GM18517 (cell line): ENCODE measurements around the gene ARID2.
A peak's percentile ranks its signal among the peaks of the same experiment; 100 is the strongest.

Experiments
- ATAC-seq: cut with Tn5 transposase; IDR thresholded peaks from one replicate; pipeline ENCODE4 v1.9.1; 2021; ENCODE audit warnings: mild to moderate bottlenecking, moderate library complexity; ENCODE audit not compliant: unreplicated experiment

Gene ARID2

GRCh38 chr12:45721369-45721768 is 8.1 kb upstream of the ARID2 start:
- no peak for ATAC-seq

- no peak for ATAC-seq
Measured at GRCh38 chr12:45721954-45722353, 7.6 kb upstream of the ARID2 start.

GRCh38 chr12:45725631-45726602 is 3.6 kb upstream of the ARID2 start:
- ATAC-seq: peak; percentile 20

GRCh38 chr12:45726603-45727300 is 2.8 kb upstream of the ARID2 start:
- no peak for ATAC-seq

DNA sequence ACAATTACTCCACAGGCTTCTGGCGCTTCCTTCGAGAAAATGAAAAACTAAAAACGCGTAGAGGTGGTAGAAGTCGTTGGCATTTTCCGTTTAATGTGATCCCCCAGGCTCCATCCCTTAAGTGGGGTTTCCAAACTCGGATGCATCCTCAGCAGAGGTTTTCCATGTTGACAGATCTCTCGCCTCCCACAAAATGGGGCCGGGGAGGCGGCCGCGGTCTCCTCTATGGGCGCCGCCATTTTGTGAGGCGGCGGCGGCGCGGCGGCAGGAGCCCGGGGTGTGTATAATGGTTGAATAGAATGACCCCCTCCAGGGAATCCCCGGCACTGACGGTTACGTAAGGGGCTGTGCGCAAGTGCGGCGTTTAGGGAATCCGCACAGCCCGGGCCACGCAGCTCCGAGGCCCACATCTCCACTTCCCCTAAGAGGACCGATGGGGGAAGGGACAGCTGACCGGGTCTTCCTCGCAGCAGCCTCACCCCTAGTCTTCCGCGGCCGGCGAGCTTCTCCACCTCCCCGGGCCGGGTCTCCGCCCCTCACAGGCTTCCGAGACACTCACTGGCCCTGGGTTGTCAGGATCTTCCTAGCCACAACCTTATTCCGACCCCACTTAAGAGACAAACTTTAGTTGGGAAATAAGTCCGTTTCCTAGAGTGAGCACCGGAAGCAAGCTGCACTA is 2.1 kb upstream of the ARID2 start:
- peak; percentile 53 for ATAC-seq

DNA sequence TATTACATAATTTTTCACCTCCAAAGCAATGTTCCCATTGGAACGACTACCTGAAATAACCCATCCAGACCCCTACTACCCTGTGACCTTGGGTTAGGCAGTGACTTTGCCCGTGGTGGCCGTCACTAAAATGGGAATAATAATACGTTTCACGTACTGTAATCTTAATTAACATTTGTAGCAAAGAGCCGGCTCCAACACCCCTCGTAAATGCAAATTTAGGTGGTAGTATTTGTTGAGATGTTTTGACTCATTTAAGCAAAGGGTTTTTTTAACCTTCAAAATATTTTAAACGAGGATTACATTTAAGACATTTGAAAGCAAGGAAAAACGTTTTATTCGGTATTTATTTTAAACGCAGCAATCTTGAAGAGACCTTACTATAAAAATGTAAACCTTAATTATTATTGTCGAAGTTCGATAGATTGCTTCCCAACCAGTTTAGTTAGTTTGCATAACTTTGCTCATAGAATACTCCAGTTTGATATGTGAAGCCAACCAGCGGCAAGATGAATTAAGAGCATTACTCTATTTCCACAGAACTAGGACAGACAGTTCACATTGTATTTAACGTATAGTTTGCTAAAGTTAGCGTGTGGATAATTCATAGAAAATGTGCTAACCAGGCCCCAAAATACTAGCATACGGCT is 1.4 kb upstream of the ARID2 start:
- ATAC-seq: no peak

- ATAC-seq: peak; percentile 56
Measured at GRCh38 chr12:45728630-45729232, 775 bp upstream of the ARID2 start.

DNA sequence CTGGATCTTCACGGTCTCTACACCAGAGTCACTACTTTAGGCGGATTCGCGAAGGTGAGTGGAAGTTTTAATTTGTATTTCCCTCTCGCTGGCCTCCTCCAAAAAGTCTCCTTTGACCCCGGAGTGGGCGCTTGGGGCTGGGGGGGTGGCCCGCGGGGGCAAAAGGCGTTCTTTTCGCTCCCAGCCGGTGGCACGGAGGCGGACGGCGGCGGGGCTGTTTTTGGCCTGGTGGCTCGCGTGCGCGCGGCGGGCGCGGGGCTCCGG is 510 bp downstream of the ARID2 start:
- ATAC-seq: no peak

DNA sequence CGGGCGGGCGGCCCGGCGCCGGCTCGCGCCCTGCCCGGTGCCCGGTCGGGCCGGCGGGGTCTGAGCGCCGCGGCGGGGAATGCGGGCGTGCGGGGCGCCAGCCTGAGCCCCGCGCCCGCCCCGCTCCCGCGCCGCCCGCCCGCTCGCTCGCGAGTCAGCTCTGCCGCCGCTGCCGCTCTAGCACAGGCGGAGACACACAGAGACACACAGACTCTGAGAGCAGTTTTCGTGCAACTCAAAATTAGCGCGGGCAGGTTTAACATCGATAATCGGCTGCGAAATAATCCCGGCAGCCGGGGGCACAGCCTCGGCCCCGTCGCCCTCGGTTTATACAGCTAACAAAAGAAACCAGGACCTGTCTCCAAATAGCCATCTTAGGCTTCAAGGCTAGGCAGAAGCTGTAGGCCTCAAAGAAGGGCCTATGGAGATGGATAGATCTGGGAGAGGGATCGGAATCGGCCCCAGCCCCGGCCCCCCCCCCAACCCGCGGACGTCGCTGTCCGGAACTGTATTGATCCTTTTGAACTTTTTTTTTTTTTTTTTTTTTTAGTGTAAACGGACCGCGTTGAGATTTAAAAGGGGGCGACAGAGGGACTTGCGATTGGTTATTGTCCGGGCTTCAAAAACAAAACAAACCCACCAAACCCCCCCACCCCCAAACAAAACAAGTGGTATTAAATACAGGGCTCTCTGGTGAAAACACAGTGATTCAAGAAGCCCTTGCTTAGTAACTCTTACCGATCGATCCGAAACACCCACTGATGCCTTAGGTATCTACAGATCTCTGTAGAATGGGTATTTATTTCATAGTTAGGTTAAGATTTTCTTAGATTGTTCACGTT is 1.1 kb downstream of the ARID2 start:
- ATAC-seq: no peak

GRCh38 chr12:45731190-45731775 is 1.8 kb downstream of the ARID2 start:
- no peak for ATAC-seq

DNA sequence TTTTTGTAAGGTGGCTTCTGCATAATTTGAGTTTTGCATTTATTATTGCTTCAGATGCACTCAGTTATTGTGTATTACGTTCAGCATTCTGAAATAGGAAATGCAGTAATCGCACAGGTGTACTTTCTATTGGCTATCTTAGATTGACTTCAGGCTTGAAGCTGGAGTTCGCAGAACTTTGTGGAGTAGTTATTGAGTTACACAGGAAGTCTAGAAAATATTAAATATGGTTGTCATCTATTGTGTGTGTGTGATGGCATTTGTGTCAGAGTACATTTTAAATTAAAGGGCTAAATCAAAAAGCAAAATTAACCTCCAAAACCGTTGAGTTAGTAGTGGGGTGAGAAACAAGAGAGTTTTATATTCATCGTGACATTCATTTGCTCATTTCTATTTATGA is 2.7 kb downstream of the ARID2 start:
- ATAC-seq: no peak

DNA sequence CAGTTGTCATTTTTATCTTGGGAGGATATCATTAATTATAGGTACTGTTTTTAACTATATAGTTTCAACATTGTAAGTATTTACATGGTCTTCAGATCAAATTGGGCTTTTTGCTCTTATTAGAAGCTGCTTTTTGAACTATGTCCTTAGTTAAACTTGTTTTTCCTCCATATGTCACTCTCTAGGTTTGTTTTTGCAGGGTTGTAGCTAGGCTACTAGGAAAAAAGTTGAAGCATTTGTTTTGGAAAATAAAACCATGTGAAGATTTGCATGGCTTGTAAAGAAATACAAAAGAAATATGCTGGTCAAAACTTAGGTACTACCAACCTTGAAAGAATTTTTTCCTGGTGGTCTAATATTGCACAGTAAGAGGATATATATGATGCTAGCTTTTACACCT is 3.4 kb downstream of the ARID2 start:
- no peak for ATAC-seq

GRCh38 chr12:45737638-45738037 is 8.1 kb downstream of the ARID2 start:
- no peak for ATAC-seq

DNA sequence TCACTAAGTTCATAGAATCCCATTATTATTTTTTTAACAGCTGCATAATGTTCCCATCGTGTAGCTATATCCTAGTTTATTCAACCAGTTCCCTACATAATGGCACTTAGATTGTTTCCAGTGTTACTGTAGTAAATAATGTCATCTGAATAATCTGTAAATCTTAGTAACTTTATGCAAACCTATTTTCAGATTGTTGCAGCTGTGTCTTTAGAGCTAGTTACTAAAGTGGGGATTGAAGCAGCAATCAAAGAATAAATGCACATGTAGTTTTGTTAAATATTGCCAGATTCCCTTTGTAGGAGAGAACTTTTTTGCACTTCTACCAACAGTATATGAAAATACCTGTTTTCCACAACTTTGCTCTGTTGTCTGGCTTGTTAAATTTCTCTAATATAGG is 13.1 kb downstream of the ARID2 start:
- ATAC-seq: no peak

- no peak for ATAC-seq
Measured at GRCh38 chr12:45743247-45743646, 13.7 kb downstream of the ARID2 start.

DNA sequence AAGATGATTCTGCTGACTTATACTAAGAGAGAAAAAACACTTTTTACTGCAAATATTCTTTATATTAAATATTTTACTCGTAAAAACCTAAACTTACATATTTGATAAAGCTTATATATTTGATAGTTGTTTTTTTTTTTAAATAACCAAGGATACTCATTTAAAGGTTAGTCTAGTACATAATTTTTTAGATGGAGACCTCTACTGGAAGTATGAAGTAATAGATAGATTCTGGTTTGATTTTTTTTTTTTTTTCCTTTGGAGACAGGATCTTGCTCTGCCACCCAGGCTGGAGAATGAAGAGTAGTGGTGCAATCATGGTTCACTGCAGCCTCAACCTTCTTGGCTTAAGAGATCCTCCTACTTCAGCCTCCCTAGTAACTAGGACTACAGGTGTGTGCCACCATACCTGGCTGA is 16.4 kb downstream of the ARID2 start:
- no peak for ATAC-seq

DNA sequence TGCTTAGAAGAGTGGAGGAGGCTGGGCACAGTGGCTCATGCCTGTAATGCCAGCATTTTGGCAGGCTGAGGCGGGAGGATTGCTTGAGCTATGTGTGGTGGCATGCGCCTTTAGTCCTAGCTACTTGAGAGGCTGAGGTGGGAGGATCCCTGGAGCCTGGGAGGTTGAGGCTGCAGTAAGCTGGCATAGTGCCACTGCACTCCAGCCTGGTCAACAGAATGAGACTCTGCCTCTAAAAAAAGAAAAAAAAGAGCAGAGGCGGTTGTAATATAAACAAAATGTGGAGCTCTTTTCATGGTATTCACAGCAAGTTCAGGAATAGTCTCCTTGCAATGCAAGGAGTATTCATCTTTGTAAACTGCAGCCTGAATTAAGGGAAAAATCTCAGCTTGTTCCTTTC is 27.2 kb downstream of the ARID2 start:
- no peak for ATAC-seq

GRCh38 chr12:45757172-45757571 is 27.7 kb downstream of the ARID2 start:
- ATAC-seq: no peak

GRCh38 chr12:45760333-45760732 is 30.8 kb downstream of the ARID2 start:
- ATAC-seq: no peak
